H1 (cell line): Measurements from ENCODE around the gene PRODH. TPM values are rescaled to one million over a fixed set of nuclear protein-coding genes. Genes with fewer than 3 reads are reported as not detected.

Source experiments
- CTCF ChIA-PET: fragments of 300-600 bp; sonication (Branson Sonifier 250); formaldehyde crosslinking; loops from one replicate; lab custom pipeline; 2021; ENCODE audit not compliant: partially characterized antibody; lab: Charles Lee
- POLR2A ChIA-PET: fragments of 300-600 bp; sonication (Branson Sonifier 250); formaldehyde crosslinking; loops from one replicate; lab custom pipeline; 2021; ENCODE audit warnings: inconsistent platforms; ENCODE audit not compliant: partially characterized antibody; lab: Charles Lee
- DNase-seq, 2 experiments: peaks; one replicate each; pipeline versions ENCODE4 v3.0.0 to v3.0.0-alpha.2; 2010 to 2022; ENCODE audit warnings: low spot score in 2 of 2, low read depth in 1 of 2, mixed read lengths in 1 of 2
- FAIRE-seq: peaks from 2 replicates; lab custom pipeline; 2011; peaks lifted over from hg19 to GRCh38; lab: Jason Lieb, UNC
- H2AFZ ChIP-seq: 2 replicates; pipeline ENCODE4 v1.8.1; 2012; ENCODE audit warnings: low read length, inconsistent platforms
- H2AK5ac ChIP-seq: 2 replicates; pipeline ENCODE4 v1.6.1; 2013; ENCODE audit warnings: low read depth, low read length
- H2BK120ac ChIP-seq: replicated peaks from 2 replicates; pipeline ENCODE3; 2013; ENCODE audit warnings: low read depth, low read length, inconsistent platforms
- H2BK12ac ChIP-seq: 2 replicates; pipeline ENCODE4 v1.6.1; 2013; ENCODE audit warnings: low read depth, low read length
- H2BK15ac ChIP-seq: 2 replicates; pipeline ENCODE4 v1.6.1; 2013; ENCODE audit warnings: low read length
- H2BK20ac ChIP-seq: 2 replicates; pipeline ENCODE4 v1.6.1; 2013; ENCODE audit warnings: low read length
- H2BK5ac ChIP-seq: 2 replicates; pipeline ENCODE4 v1.6.1; 2013; ENCODE audit warnings: low read depth, low read length
- H3K14ac ChIP-seq: 2 replicates; pipeline ENCODE4 v1.6.1; 2013; ENCODE audit warnings: inconsistent platforms; ENCODE audit not compliant: insufficient read length
- H3K18ac ChIP-seq: 2 replicates; pipeline ENCODE4 v1.6.1; 2013; ENCODE audit warnings: low read length; ENCODE audit errors: extremely low read depth
- H3K23ac ChIP-seq: 2 replicates; pipeline ENCODE4 v1.6.1; 2013; ENCODE audit warnings: inconsistent platforms; ENCODE audit not compliant: insufficient read length
- H3K23me2 ChIP-seq: 2 replicates; pipeline ENCODE4 v1.6.1; 2013; ENCODE audit warnings: low read depth, low read length
- H3K27ac ChIP-seq: 2 replicates; pipeline ENCODE4 v1.6.1; 2011; ENCODE audit warnings: low read depth, low read length, inconsistent platforms
- H3K27me3 ChIP-seq, 4 experiments: replicated peaks in 1 of 4; 1 replicate in 1 of 4; 2 replicates in 3 of 4; pipeline versions ENCODE4 v1.6.1 to v1.8.1; 2011 to 2013; ENCODE audit warnings: low read length in 3 of 4, mild to moderate bottlenecking in 3 of 4, inconsistent platforms in 2 of 4, mixed read lengths in 2 of 4, moderate library complexity in 1 of 4; ENCODE audit not compliant: control insufficient read depth in 3 of 4, insufficient read depth in 3 of 4; ENCODE audit errors: extremely low read depth in 1 of 4
- H3K36me3 ChIP-seq, 4 experiments: 2 replicates each; pipeline versions ENCODE4 v1.6.1 to v1.8.1; 2011 to 2013; ENCODE audit warnings: mild to moderate bottlenecking in 4 of 4, low read length in 3 of 4, moderate library complexity in 2 of 4, control low read depth in 1 of 4, inconsistent platforms in 1 of 4; ENCODE audit not compliant: insufficient read depth in 4 of 4, control insufficient read depth in 2 of 4
- H3K4ac ChIP-seq: replicated peaks from 2 replicates; pipeline ENCODE3; 2013; ENCODE audit warnings: low read length, low read depth, mixed read lengths, inconsistent platforms; ENCODE audit not compliant: insufficient read length
- H3K4me1 ChIP-seq, 4 experiments: replicated peaks in 1 of 4; 1 replicate in 1 of 4; 2 replicates in 3 of 4; pipeline versions ENCODE4 v1.6.1 to v1.8.1; 2011 to 2013; ENCODE audit warnings: low read length in 3 of 4, inconsistent platforms in 2 of 4, mixed read lengths in 1 of 4; ENCODE audit not compliant: insufficient read depth in 4 of 4, control insufficient read depth in 3 of 4
- H3K4me2 ChIP-seq, 2 experiments: 2 replicates each; pipeline versions ENCODE4 v1.6.1 to v1.8.1; 2011 to 2013; ENCODE audit warnings: low read depth in 2 of 2, low read length in 2 of 2, control low read depth in 1 of 2, inconsistent platforms in 1 of 2, mild to moderate bottlenecking in 1 of 2; ENCODE audit not compliant: insufficient read depth in 1 of 2
- H3K4me3 ChIP-seq, 4 experiments: fragments of 200-600, 300-600 bp in 1 of 4; sonication (generic), shearing (Covaris generic), sonication (Bioruptor Twin) in 1 of 4; 2 replicates each; pipeline versions ENCODE4 v1.5.1 to v1.8.1; 2011 to 2016; ENCODE audit warnings: low read length in 4 of 4, low read depth in 3 of 4, control low read depth in 2 of 4, inconsistent platforms in 2 of 4, mild to moderate bottlenecking in 2 of 4, mixed read lengths in 1 of 4, moderate library complexity in 1 of 4; ENCODE audit not compliant: insufficient read depth in 2 of 4; ENCODE audit errors: extremely low read depth in 1 of 4
- H3K56ac ChIP-seq: replicated peaks from 2 replicates; pipeline ENCODE3; 2013; ENCODE audit warnings: low read depth, mild to moderate bottlenecking, mixed read lengths, low read length, inconsistent platforms; ENCODE audit not compliant: insufficient read length
- H3K79me1 ChIP-seq: 2 replicates; pipeline ENCODE4 v1.6.1; 2013; ENCODE audit warnings: low read depth, low read length, control low read depth
- H3K79me2 ChIP-seq, 2 experiments: 2 replicates each; pipeline versions ENCODE4 v1.6.1 to v1.8.1; 2012 to 2013; ENCODE audit warnings: low read length in 2 of 2, mild to moderate bottlenecking in 2 of 2, inconsistent platforms in 1 of 2; ENCODE audit not compliant: insufficient read depth in 2 of 2, control insufficient read depth in 1 of 2
- H3K9ac ChIP-seq, 4 experiments: replicated peaks in 1 of 4; 1 replicate in 1 of 4; 2 replicates in 3 of 4; pipeline versions ENCODE4 v1.6.1 to v1.8.1; 2011 to 2013; ENCODE audit warnings: low read depth in 3 of 4, low read length in 3 of 4, control low read depth in 2 of 4, mild to moderate bottlenecking in 2 of 4, moderate library complexity in 2 of 4, inconsistent platforms in 1 of 4; ENCODE audit errors: extremely low read depth in 1 of 4
- H3K9me3 ChIP-seq, 2 experiments: 2 replicates each; pipeline versions ENCODE4 v1.6.1 to v1.8.1; 2012 to 2013; ENCODE audit warnings: mild to moderate bottlenecking in 2 of 2, moderate library complexity in 2 of 2, control low read depth in 1 of 2, inconsistent platforms in 1 of 2, low read depth in 1 of 2, low read length in 1 of 2, mixed read lengths in 1 of 2; ENCODE audit not compliant: insufficient read depth in 2 of 2
- H4K20me1 ChIP-seq, 2 experiments: replicated peaks in 1 of 2; 2 replicates each; pipeline versions ENCODE3 to v1.8.1; 2011 to 2013; ENCODE audit warnings: inconsistent platforms in 2 of 2, low read length in 2 of 2, mild to moderate bottlenecking in 1 of 2; ENCODE audit not compliant: insufficient read depth in 2 of 2, control insufficient read depth in 1 of 2
- H4K5ac ChIP-seq: 2 replicates; pipeline ENCODE4 v1.6.1; 2013; ENCODE audit warnings: low read length, low read depth, mixed read lengths, inconsistent platforms; ENCODE audit not compliant: insufficient read length
- H4K8ac ChIP-seq: 2 replicates; pipeline ENCODE4 v1.8.0; 2013; ENCODE audit warnings: mild to moderate bottlenecking, moderate library complexity, low read length, inconsistent platforms; ENCODE audit not compliant: insufficient read depth; ENCODE audit errors: extremely low read depth
- H4K91ac ChIP-seq: replicated peaks from 2 replicates; pipeline ENCODE3; 2013; ENCODE audit warnings: low read length, mixed read lengths, inconsistent platforms; ENCODE audit not compliant: insufficient read length
- BRCA1 ChIP-seq: IDR thresholded peaks from 2 replicates; pipeline ENCODE4 v1.6.1; 2012; ENCODE audit warnings: low read depth, low read length, improper control_type of control experiment
- CBX8 ChIP-seq: fragments of 300-800, 300-1000 bp; sonication (generic); IDR thresholded peaks from 2 replicates; pipeline ENCODE4 v1.7.1; 2016; ENCODE audit warnings: low read depth, low read length, borderline replicate concordance
- EP300 ChIP-seq, 2 experiments: IDR thresholded peaks; 1 replicate in 1 of 2; 2 replicates in 1 of 2; pipeline ENCODE4 v1.6.1; 2011 to 2012; ENCODE audit warnings: low read depth in 2 of 2, low read length in 2 of 2, mild to moderate bottlenecking in 2 of 2, borderline replicate concordance in 1 of 2, inconsistent platforms in 1 of 2, moderate library complexity in 1 of 2
- FOSL1 ChIP-seq: IDR thresholded peaks from 2 replicates; pipeline ENCODE4 v1.6.1; 2011; ENCODE audit warnings: mild to moderate bottlenecking, low read depth, low read length, moderate library complexity; ENCODE audit not compliant: insufficient read depth
- GABPA ChIP-seq: IDR thresholded peaks from 2 replicates; pipeline ENCODE4 v1.6.1; 2011; ENCODE audit warnings: mild to moderate bottlenecking, low read length, moderate library complexity, borderline replicate concordance; ENCODE audit not compliant: insufficient read depth
- HDAC2 ChIP-seq, 2 experiments: fragments of 300-600 bp in 1 of 2; sonication (generic) in 1 of 2; IDR thresholded peaks; 2 replicates each; pipeline ENCODE4 v1.6.1; 2011 to 2012; ENCODE audit warnings: low read depth in 2 of 2, low read length in 2 of 2, mild to moderate bottlenecking in 2 of 2, moderate library complexity in 2 of 2, borderline replicate concordance in 1 of 2, inconsistent platforms in 1 of 2
- JUND ChIP-seq: IDR thresholded peaks from 2 replicates; pipeline ENCODE4 v1.6.1; 2011; ENCODE audit warnings: mild to moderate bottlenecking, improper control_type of control experiment, low read length
- KDM4A ChIP-seq: IDR thresholded peaks from one replicate; pipeline ENCODE4 v1.7.1; 2012; ENCODE audit warnings: low read depth, mild to moderate bottlenecking, moderate library complexity, low read length, inconsistent platforms; ENCODE audit not compliant: severe bottlenecking
- RAD21 ChIP-seq, 2 experiments: IDR thresholded peaks in 1 of 2; conservative IDR thresholded peaks in 1 of 2; 2 replicates each; pipeline ENCODE4 v1.6.1; 2011; ENCODE audit warnings: low read depth in 2 of 2, low read length in 2 of 2, improper control_type of control experiment in 1 of 2, inconsistent platforms in 1 of 2, mild to moderate bottlenecking in 1 of 2, moderate library complexity in 1 of 2
- SP4 ChIP-seq: IDR thresholded peaks from 2 replicates; pipeline ENCODE4 v1.6.1; 2012; ENCODE audit warnings: low read length, inconsistent platforms
- SUZ12 ChIP-seq: fragments of 200-600 bp; sonication (generic); IDR thresholded peaks from 2 replicates; pipeline ENCODE4 v1.6.1; 2012; ENCODE audit warnings: mild to moderate bottlenecking, inconsistent platforms, low read length, moderate library complexity, mixed read lengths
- TBP ChIP-seq: IDR thresholded peaks from 2 replicates; pipeline ENCODE4 v1.6.1; 2011; ENCODE audit warnings: low read depth, low read length, improper control_type of control experiment
- WGBS, 2 experiments: shearing (Covaris generic) in 1 of 2; methylation state at CpG; one replicate each; pipeline versions ENCODE4 v1.1.6 to v1.1.7; 2013 to 2015; ENCODE audit warnings: low lambda C conversion rate in 2 of 2, mixed read lengths in 2 of 2, inconsistent platforms in 1 of 2, low coverage in 1 of 2, missing lambda C conversion rate in 1 of 2; ENCODE audit not compliant: insufficient replicate concordance in 2 of 2, insufficient coverage in 1 of 2, insufficient read length in 1 of 2; ENCODE audit errors: extremely low coverage in 1 of 2, missing lambda C conversion rate in 1 of 2; 5-methylcytosine and 5-hydroxymethylcytosine counted together
- polyA plus RNA-seq, 7 experiments: library from polyadenylated mRNA; depleted of rRNA in 3 of 7; stranded (reverse) in 5 of 7; unstranded in 2 of 7; fragments of >200 nt in 5 of 7; fragments of 200-250 nt in 2 of 7; gene quantifications; 1 replicate in 5 of 7; 2 replicates in 1 of 7; 4 replicates in 1 of 7; pipeline versions ENCODE4 v1.2.1 to v1.2.3, GENCODE V29; 2011 to 2013; ENCODE audit warnings: missing spikeins in 2 of 7, mixed read lengths in 2 of 7
- total RNA-seq: library from RNA; stranded (reverse); fragmentation: NEBNext Ultra II Directional; extraction: Animal tissue kit (Norgen Biotek cat#: 25700); gene quantifications from 2 replicates; pipeline ENCODE4 v1.2.1, GENCODE V29; 2021
- TF ChIP-seq, protein P1 (sequence below): IDR thresholded peaks from 2 replicates; pipeline ENCODE4 v1.6.1; 2012; ENCODE audit warnings: inconsistent platforms

Gene PRODH
- total and polyA plus RNA-seq, 2 of the 8 experiments (the other 6 are each of a cell fraction or from before 2014, with no cell fraction given): 27.6 to 45.6 TPM

DNA sequence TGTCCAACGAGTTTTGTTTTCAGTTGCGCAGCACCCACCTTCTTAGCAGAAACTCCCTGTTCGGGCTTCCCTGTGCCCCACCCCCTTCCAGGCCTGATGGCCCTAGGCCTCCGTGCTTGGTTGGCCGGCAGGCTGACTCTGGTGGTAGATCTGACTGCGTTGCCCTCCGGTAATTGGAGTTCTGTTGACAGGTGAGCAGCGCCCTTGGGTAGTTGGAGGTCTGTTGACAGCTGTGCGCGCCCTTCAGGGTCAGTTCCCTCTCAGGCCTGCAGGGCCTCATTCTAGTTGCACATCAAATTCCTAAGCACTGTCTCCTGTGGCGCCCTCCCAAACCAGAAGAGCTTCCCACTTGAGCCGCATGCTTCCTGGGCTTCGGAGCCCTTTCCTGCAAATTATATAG, 29.2 kb downstream of the PRODH start:
- no peak overlapping the region for H3K4me2 ChIP-seq
- H2BK5ac ChIP-seq: no peak overlapping the region
- no peaks in the 10 kb centered on the region for H4K20me1 ChIP-seq
- no peak overlapping the region for H3K23ac ChIP-seq
- H3K9ac ChIP-seq: no peak overlapping the region
- no peak overlapping the region for H2BK20ac ChIP-seq
- no peak overlapping the region for H2BK12ac ChIP-seq
- H2BK120ac ChIP-seq: no peak overlapping the region
- no peak overlapping the region for H3K56ac ChIP-seq
- no peaks in the 10 kb centered on the region for H3K27me3 ChIP-seq
- no peak overlapping the region for H3K27ac ChIP-seq
- H4K5ac ChIP-seq: no peak overlapping the region
- no peak overlapping the region for H3K18ac ChIP-seq
- DNase-seq (no peak), FAIRE-seq (peak; percentile 85)
- no peak overlapping the region for H3K14ac ChIP-seq
- H3K23me2 ChIP-seq: no peaks in the 10 kb centered on the region
- H2AK5ac ChIP-seq: no peak overlapping the region
- no peak overlapping the region for H4K8ac ChIP-seq
- H3K4ac ChIP-seq: no peak overlapping the region
- no peak overlapping the region for H4K91ac ChIP-seq
- H3K4me3 ChIP-seq: no peak overlapping the region
- no peaks in the 10 kb centered on the region for H3K36me3 ChIP-seq
- H3K9me3 ChIP-seq: no peaks in the 10 kb centered on the region
- H3K4me1 ChIP-seq: no peaks in the 10 kb centered on the region
- no peaks in the 10 kb centered on the region for H3K79me1 ChIP-seq
- CTCF ChIA-PET: interaction anchor here (0.6 to 4.4 kb wide), 10 partner anchors 8 to 91 kb away, joined by 3 to 17 read pairs (median 4); partner anchors contain the start of gene PRODH
- H3K79me2 ChIP-seq: no peaks in the 10 kb centered on the region
- POLR2A ChIA-PET: interaction anchor here (1.4 to 2.5 kb wide), 3 partner anchors 23 to 31 kb away, joined by 4 to 22 read pairs (median 5); partner anchors contain the start of gene PRODH
- no peak overlapping the region for H2AFZ ChIP-seq
- WGBS, 2 experiments: no CpG with 5 or more reads among the region's 13 CpGs
- no peak overlapping the region for H2BK15ac ChIP-seq
- TF ChIP-seq JUND (no peak), GABPA (no peak), SP4 (no peak), TBP (no peak), FOSL1 (no peak), KDM4A (no peak), RAD21 (IDR thresholded peaks at IDR 0.05 in 1 of 2, conservative IDR thresholded peaks at IDR 0.05 in 1 of 2; ENCODE audit: low read depth in 2 of 2, low read length in 2 of 2) (no peak), BRCA1 (no peak), HDAC2 (IDR thresholded peaks at IDR 0.05; ENCODE audit: borderline replicate concordance in 1 of 2, low read depth in 2 of 2, low read length in 2 of 2) (no peak), CBX8 (no peak), EP300 (IDR thresholded peaks at IDR 0.05; ENCODE audit: borderline replicate concordance in 1 of 2, low read depth in 2 of 2, low read length in 2 of 2) (no peak), SUZ12 (no peak)
- TF ChIP-seq, protein P1, sequence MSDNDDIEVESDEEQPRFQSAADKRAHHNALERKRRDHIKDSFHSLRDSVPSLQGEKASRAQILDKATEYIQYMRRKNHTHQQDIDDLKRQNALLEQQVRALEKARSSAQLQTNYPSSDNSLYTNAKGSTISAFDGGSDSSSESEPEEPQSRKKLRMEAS: no peak
